ENCODE results near the gene WDR76.

DNA sequence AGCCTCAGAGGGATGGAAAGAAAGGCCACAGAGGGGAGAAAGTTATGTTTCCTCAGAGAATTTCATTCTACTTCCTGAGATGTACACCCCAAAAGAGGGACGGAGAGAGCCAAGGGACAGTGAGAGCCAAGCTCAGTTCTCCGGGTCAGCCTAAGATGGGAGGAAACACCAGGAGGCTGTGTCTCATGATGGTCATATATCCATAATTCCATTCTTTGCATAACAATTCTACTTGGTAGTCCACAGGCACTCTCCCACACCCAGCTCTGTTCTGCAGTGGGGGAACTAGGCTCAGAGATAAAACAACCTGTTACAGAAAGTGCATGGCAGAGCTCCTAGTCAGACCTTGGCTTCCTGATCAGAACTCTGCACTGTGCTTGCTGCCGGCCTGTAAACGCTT lies 54.4 kb downstream of the WDR76 start:
- TF ChIP-seq, protein P1, sequence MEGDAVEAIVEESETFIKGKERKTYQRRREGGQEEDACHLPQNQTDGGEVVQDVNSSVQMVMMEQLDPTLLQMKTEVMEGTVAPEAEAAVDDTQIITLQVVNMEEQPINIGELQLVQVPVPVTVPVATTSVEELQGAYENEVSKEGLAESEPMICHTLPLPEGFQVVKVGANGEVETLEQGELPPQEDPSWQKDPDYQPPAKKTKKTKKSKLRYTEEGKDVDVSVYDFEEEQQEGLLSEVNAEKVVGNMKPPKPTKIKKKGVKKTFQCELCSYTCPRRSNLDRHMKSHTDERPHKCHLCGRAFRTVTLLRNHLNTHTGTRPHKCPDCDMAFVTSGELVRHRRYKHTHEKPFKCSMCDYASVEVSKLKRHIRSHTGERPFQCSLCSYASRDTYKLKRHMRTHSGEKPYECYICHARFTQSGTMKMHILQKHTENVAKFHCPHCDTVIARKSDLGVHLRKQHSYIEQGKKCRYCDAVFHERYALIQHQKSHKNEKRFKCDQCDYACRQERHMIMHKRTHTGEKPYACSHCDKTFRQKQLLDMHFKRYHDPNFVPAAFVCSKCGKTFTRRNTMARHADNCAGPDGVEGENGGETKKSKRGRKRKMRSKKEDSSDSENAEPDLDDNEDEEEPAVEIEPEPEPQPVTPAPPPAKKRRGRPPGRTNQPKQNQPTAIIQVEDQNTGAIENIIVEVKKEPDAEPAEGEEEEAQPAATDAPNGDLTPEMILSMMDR (IDR thresholded peaks at IDR 0.05; ENCODE audit: low read length), result no peak
- TF ChIP-seq EZH2 (IDR thresholded peaks at IDR 0.05; ENCODE audit: borderline replicate concordance, low read length), result no peak
